ENCODE results near the gene MTMR12.
"Not testable (repeated sequence)": the region's sequence is repeated elsewhere in the genome, so short reads cannot be mapped to it uniquely, and the experiment has no call there.

Gene MTMR12

DNA sequence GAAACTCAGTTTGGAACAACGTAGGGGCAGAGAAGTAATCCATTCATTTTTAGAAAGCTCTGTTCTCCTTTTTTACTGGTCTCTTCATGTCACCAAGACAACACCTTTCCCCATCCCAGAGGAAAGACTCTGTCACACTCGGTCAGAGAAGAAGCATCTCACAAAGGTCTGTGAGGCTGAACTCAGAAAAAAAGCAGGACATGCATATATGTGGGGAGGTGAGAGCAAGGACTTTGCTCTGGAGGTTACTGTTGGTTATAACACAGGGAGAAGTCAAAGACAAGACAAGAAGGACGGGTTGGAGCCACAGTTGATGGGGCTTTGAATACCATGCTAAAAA, 19.2 kb upstream of the MTMR12 start:
- Mint-ChIP-seq H3K27ac (no peak overlapping the region), H3K4me1 (peaks cover 6% of the 10 kb centered on the region), H3K36me3 (no peaks in the 10 kb centered on the region), H3K9me3 (no peaks in the 10 kb centered on the region), H3K4me3 (no peak overlapping the region)
- ATAC-seq, result no peak
- DNase-seq (ENCODE audit: low spot score in 2 of 2), result peak in 1 of 2 donors; percentile 34

DNA sequence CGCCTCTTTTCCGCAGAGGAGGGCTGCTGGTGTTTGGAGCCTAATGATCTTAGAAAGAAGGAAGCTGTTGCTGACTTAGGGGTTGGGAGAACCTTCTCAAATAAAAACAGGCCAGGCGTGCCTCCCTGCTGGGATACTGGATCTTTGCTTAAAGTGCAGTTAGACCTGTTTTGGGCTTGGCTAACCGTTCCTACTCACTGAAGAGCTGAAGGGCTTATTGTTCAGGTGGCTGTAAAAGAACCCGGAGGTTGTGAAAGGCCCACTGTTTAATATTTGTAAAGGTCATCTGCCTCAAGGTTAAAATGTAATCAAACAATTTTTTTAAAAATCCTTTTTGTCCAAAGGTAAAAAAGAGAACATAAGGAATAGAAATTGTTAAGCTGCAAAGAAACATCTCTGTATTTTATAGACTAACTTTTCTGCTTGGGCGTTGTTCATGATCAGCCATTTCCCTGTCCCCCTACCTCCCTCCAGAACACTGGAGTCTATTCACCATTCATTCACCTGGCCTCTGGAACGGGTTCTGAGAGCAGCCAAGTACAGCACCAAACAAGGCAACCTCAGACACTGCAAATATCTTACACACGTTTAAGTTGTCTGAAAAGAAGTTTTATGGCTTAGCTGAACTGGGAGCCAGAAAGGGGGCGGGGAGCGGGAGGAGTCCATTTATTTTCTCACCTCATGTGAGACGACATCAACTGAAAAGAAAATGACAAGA, 18.6 kb upstream of the MTMR12 start:
- peak in 1 of 2 donors; percentile 40 for DNase-seq (ENCODE audit: low spot score in 2 of 2)
- Mint-ChIP-seq H3K4me1 (peaks cover 6% of the 10 kb centered on the region), H3K4me3 (no peak overlapping the region), H3K27ac (no peak overlapping the region), H3K36me3 (no peaks in the 10 kb centered on the region), H3K9me3 (no peaks in the 10 kb centered on the region)
- ATAC-seq, result no peak

GRCh38 chr5:32330126-32330971, 17.6 kb upstream of the MTMR12 start:
- Mint-ChIP-seq H3K9me3 (no peaks in the 10 kb centered on the region), H3K27ac (no peak overlapping the region), H3K4me3 (no peak overlapping the region), H3K36me3 (no peaks in the 10 kb centered on the region), H3K4me1 (peaks cover 6% of the 10 kb centered on the region)
- DNase-seq (ENCODE audit: low spot score in 2 of 2) (no peak), ATAC-seq (no peak)

GRCh38 chr5:32329395-32329834, 16.7 kb upstream of the MTMR12 start:
- H3K4me1 Mint-ChIP-seq, result peaks cover 6% of the 10 kb centered on the region
- no peak overlapping the region for H3K4me3 Mint-ChIP-seq
- H3K27ac Mint-ChIP-seq, result no peak overlapping the region
- H3K36me3 Mint-ChIP-seq, result no peaks in the 10 kb centered on the region
- peak; percentile 93 for ATAC-seq
- DNase-seq (ENCODE audit: low spot score in 2 of 2), result peak; percentile 44 to 78
- H3K9me3 Mint-ChIP-seq, result no peaks in the 10 kb centered on the region

- Mint-ChIP-seq H3K4me3 (no peak overlapping the region), H3K9me3 (peaks cover 4% of the 10 kb centered on the region), H3K27ac (no peak overlapping the region), H3K36me3 (no peaks in the 10 kb centered on the region), H3K4me1 (peaks cover 6% of the 10 kb centered on the region)
- ATAC-seq (no peak), DNase-seq (ENCODE audit: low spot score in 2 of 2) (no peak)
These were observed 13.6 kb upstream of the MTMR12 start for GRCh38 chr5:32326216-32326772.

GRCh38 chr5:32325616-32326015, 12.9 kb upstream of the MTMR12 start:
- Mint-ChIP-seq H3K4me1 (peaks cover 6% of the 10 kb centered on the region), H3K27ac (no peak overlapping the region), H3K36me3 (no peaks in the 10 kb centered on the region), H3K4me3 (no peak overlapping the region), H3K9me3 (peaks cover 4% of the 10 kb centered on the region)
- DNase-seq (ENCODE audit: low spot score in 2 of 2), result no peak
- no peak for ATAC-seq

DNA sequence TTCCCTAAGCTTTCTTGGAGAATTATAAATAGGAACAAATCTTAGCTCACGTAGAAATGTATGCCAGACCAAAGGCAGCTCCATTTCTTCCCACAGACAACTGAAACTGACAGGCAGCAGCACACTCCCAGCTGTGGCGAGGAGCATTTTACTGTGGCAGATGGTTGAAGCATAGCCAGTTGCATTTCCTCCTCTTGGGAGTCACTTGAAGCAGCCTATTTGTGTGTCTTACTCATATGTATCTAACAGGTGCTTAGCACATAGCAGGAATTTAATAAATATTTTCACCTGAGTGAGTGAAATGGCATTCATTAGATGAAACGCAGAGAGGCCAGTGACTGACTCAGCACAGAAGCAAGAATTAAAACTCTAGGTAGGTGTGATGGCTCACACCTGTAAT, 12.3 kb upstream of the MTMR12 start:
- Mint-ChIP-seq H3K9me3 (peaks cover 4% of the 10 kb centered on the region), H3K4me1 (peaks cover 6% of the 10 kb centered on the region), H3K36me3 (no peaks in the 10 kb centered on the region), H3K4me3 (no peak overlapping the region), H3K27ac (no peak overlapping the region)
- ATAC-seq (no peak), DNase-seq (ENCODE audit: low spot score in 2 of 2) (no peak)

- H3K27ac Mint-ChIP-seq, result no peak overlapping the region
These were observed 11.0 kb upstream of the MTMR12 start for GRCh38 chr5:32323741-32324140.

GRCh38 chr5:32322882-32323281, 10.1 kb upstream of the MTMR12 start:
- Mint-ChIP-seq H3K36me3 (no peaks in the 10 kb centered on the region), H3K4me3 (no peak overlapping the region), H3K4me1 (no peaks in the 10 kb centered on the region), H3K27ac (no peak overlapping the region), H3K9me3 (peaks cover 4% of the 10 kb centered on the region)
- DNase-seq (ENCODE audit: low spot score in 2 of 2) (no peak), ATAC-seq (no peak)

More at GRCh38 chr5:32323741-32324140, 11.0 kb upstream of the MTMR12 start:
- Mint-ChIP-seq H3K4me1 (no peaks in the 10 kb centered on the region), H3K9me3 (peaks cover 4% of the 10 kb centered on the region), H3K36me3 (no peaks in the 10 kb centered on the region), H3K4me3 (no peak overlapping the region)
- DNase-seq (ENCODE audit: low spot score in 2 of 2), result no peak
- ATAC-seq, result no peak

DNA sequence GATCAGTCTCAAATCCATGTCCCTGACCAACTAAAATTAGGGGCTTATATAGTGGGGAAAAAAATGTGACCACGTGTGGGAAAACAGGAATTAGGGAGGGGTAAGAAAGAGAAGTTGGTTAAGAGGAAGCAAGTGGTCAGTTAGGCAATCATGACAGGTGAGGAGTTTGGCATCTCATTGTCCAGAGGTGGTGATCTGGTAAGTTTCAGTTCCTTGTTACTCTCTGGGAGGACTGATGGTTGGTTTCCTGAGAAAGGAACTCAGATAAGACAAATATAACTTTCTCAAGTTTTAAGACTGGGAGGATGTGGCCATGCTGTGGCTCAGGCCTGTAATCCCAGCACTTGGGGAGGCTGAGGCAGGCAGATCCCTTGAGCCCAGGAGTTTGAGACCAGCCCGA, 9.0 kb upstream of the MTMR12 start:
- not testable (repeated sequence) for H3K36me3 Mint-ChIP-seq; H3K4me1 Mint-ChIP-seq; DNase-seq (ENCODE audit: low spot score in 2 of 2); H3K9me3 Mint-ChIP-seq; ATAC-seq; H3K4me3 Mint-ChIP-seq; H3K27ac Mint-ChIP-seq

DNA sequence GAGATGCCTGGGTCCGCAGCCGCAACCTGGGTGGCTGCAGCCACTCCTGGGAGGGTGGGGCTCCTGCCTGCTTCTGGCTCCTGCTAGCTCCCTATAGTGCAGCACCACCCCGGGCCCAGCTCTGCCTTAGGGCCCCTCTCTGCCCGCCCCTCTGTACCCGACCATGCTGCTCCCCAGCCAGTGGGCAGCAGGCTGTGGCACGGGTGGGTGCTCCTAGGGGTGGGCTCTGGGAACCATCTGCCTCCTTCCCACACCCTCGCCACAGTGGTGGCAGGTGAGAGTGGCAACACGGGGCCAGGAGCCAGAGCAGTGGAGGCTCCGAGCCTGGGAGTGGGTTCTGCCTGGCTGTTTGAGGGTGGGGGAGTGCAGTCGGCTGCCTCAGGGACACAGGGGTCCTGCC, 7.8 kb upstream of the MTMR12 start:
- Mint-ChIP-seq H3K27ac (no peak overlapping the region), H3K9me3 (peaks cover 4% of the 10 kb centered on the region), H3K36me3 (no peaks in the 10 kb centered on the region), H3K4me3 (no peak overlapping the region), H3K4me1 (peaks cover 6% of the 10 kb centered on the region)
- ATAC-seq, result no peak
- DNase-seq (ENCODE audit: low spot score in 2 of 2), result no peak

DNA sequence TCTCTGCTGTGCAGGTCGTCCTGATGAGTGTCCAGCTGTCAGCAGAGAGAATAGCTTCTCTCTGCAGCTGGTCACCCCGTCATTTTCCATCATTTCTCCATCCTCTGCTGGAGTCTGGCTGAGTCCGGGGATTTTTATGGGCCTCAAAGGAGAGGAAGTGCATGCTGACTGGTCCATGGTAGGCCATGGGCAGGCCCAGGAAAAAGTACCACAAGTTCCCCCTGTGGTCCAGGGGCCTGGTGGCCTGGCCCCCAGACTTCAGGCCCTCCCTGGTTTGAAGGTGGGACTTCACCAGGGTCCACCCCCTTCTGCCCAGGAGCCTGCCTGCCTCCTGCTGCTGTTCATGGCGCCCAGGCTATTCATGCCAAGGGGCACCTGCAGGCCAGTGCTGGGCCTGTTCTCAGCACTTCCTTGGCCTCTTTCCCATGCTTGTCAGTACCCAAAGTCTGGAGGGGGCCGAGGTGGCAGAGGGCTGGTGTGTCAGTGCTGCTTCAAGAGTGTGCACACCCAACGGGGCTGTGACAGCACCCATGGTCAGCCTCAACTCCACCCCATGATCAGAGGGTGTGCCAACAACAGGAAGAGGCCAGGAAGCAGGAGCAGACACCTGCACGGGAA, 7.3 kb upstream of the MTMR12 start:
- Mint-ChIP-seq H3K9me3 (peaks cover 4% of the 10 kb centered on the region), H3K36me3 (no peaks in the 10 kb centered on the region), H3K27ac (no peak overlapping the region), H3K4me3 (no peak overlapping the region), H3K4me1 (peaks cover 6% of the 10 kb centered on the region)
- no peak for ATAC-seq
- DNase-seq (ENCODE audit: low spot score in 2 of 2), result no peak

GRCh38 chr5:32319392-32319791, 6.7 kb upstream of the MTMR12 start:
- ATAC-seq, result no peak
- no peaks in the 10 kb centered on the region for H3K36me3 Mint-ChIP-seq
- no peak overlapping the region for H3K4me3 Mint-ChIP-seq
- no peak overlapping the region for H3K27ac Mint-ChIP-seq
- DNase-seq (ENCODE audit: low spot score in 2 of 2), result no peak
- peaks cover 6% of the 10 kb centered on the region for H3K4me1 Mint-ChIP-seq
- H3K9me3 Mint-ChIP-seq, result peaks cover 4% of the 10 kb centered on the region

GRCh38 chr5:32317041-32317440, 4.3 kb upstream of the MTMR12 start:
- Mint-ChIP-seq H3K9me3 (peaks cover 4% of the 10 kb centered on the region), H3K4me3 (no peak overlapping the region), H3K4me1 (peaks cover 7% of the 10 kb centered on the region), H3K27ac (no peak overlapping the region), H3K36me3 (peaks cover 7% of the 10 kb centered on the region)
- DNase-seq (ENCODE audit: low spot score in 2 of 2) (no peak), ATAC-seq (no peak)

DNA sequence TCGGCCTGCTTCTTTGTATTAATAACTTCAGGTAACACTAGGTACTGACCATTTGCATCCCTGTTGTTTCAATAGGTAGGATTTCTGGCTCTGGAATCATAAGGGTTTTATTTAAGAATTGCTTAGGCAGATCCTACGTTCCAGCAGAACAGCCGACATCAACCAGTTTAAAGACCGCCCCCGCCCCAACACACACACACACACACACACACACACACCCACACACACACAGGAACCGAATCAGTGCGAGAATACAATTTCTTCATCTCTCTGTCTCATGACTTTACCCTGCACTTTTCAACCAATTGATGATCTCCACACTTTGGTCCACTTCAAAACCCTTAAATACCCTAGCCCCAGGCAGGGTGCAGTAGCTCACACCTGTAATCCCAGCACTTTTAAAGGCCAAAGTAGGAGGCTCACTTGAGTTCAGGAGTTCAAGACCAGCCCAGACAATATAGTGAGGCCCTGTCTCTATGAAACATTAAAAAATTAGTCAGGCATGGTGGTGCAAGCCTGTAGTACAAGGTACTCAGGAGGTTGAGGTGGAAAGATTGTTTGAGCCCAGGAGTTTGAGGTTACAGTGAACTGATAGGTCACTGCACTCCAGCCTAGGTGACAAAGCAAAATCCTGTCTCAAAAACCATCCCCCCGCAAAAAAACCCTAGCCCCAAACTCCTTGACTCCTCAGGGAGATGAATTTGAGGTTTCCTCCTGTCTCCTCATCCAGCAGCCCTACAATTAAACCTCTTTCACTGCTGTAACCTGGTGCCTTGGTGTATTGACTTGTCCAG, 2.7 kb upstream of the MTMR12 start:
- Mint-ChIP-seq H3K36me3 (peaks cover 9% of the 10 kb centered on the region), H3K4me1 (peaks cover 21% of the 10 kb centered on the region), H3K27ac (no peak overlapping the region)

More for the DNA sequence above, 2.7 kb upstream of the MTMR12 start:
- no peaks in the 10 kb centered on the region for H3K9me3 Mint-ChIP-seq
- ATAC-seq (no peak), DNase-seq (ENCODE audit: low spot score in 2 of 2) (no peak)
- H3K4me3 Mint-ChIP-seq, result no peak overlapping the region

Data from stimulated activated effector memory CD8-positive, alpha-beta T cell treated with anti-CD3 and anti-CD28 coated beads, Interleukin-12 subunit alpha, Interleukin-12 subunit beta, amount 100 ng/mL, for 72 hours (primary cell).